ENCODE data around the gene GPNMB.

GPNMB gene

DNA sequence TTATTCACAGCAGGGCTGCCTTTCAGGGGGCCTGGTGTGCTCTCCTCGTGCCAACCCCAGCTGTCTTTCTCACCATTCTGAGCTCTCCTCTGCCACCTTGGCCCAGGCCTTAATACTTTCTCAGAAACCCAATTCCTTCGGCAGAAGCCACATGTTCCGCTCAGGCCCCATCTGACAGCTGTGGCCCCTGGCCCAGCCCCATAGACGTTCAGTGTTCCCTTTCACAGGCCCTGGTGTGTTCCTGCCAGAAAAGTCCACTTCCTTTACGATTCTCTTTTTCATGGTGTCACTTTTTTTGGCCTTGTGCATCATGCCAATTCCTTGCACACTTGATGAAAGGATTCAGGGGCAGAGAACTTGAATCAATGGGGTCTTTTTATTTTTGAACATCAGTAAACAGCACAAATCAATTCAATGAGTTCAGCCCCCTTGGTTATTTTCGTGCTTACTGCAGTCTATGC, 15.9 kb upstream of the GPNMB start:
- DNase-seq (ENCODE audit: low read depth): no peak

DNA sequence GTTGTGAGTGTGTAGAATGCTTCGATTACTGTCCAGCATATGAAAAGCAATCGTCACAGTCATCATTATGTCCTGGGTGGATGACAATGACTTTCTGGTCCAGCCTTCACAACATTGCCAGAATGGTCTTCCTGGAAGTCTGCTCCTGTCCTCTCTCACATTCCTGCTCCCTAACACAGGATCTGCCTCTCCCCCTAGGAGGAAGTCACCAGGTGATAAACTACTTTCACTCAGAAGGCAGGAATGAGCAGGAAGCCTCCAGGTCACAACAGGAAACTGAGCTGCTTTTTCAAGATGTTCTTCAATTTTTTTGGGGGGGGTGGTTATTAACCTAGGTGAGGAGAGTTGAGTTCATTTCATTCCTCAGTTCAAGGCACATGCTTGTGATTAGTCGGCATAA, 13.6 kb upstream of the GPNMB start:
- no peak for DNase-seq (ENCODE audit: low read depth)

DNA sequence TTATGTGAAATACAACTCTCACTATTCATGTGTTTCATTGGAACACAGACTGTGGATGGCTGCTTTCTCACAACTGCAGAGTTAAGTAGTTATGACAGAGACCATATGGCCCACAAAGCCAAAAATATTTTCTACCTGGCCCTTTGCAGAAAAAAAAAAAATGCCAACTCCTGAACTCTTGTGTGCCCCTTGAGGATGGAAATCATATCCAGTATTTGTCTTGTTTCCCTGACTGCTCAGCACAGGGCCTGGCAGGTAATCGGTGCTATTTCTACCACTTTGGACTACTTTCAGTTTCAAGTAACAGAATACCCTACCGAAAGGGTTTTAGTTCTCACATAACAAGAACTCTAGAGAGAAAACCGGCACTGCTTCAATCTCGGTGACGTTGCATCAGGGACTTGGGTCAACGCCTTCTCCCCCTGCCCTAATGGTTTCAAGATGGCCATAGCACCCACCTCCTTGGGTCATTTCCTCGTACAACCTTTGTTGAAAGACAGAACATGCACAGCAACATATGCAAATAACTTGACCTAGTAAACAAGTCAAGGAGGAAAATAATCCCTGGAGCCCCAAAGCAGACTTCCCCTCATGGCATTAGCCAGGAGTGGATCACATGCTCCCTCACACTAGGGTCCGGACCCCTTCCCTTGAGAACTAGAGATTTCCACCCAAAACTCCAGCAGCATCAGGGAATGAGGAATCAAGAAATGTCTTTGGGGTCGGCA, 11.8 kb upstream of the GPNMB start:
- DNase-seq (ENCODE audit: low read depth): no peak

DNA sequence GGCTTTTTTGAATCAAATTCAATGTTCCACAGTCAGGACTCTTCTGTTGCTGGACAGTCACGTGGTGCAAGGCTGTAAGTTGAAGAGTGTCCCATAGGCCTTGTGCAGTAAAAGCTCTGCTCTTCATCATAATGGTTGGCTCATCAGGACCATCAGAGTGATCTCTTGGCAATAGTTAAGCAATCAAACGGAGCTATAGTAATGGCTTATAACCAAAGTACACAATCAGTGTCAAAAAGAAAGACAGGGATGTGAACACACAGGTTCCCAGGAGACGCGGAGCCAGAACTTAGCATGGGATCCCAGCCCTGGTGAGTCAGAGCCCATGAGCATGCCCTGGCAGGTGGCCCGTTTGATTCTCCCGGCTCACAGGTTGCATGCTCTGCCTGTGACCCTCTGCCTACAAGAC, 10.8 kb upstream of the GPNMB start:
- no peak for DNase-seq (ENCODE audit: low read depth)

DNA sequence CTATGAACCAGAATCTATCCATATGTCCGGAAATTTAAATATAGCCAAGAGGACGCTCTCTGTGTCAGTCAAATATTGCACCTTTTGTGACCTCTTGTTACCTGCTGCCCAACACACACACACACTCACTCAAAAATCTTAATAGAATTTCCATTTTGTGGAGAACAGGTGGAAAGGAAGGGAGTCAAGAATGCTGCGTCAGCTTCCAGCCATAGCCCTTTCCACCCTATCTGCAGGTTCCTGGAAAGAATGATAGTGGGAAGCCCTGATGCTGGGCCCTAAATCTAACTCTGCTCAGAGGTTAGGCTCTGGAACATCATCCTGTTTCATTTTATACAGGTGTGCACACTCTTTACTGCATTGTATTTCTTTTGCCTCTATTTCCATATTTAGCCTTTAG, 9.6 kb upstream of the GPNMB start:
- DNase-seq (ENCODE audit: low read depth): no peak

DNA sequence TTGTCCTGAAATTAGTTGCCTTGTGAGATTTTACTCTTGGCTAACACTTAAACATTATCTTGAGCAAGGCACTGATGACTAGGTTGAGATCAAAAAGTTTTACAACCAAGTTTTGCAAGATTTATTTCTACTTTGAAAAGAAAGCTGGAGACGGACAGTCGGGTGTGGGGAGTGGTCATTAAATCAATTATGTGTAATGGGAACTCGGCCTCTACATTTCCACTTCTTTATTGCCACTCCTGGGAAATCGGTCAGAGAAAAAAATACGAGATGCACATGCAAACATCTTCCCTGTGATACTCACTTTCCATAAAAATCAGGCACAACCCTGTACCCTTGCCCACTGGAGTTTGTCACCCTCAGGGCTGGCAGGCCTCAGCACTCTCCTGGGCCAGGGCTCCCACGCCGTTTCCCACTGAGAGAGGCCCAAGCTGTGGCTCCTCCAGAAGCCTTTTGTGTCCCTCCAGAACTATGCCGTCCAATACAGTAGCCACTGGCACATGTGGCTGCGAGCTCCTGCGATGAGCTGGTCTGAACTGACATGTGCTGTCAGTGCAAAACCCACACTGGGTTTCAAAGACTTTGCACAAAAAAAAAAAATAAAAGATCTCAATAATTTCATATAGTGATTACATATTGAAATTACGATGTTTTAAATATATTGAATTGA, 7.5 kb upstream of the GPNMB start:
- DNase-seq (ENCODE audit: low read depth): no peak

DNA sequence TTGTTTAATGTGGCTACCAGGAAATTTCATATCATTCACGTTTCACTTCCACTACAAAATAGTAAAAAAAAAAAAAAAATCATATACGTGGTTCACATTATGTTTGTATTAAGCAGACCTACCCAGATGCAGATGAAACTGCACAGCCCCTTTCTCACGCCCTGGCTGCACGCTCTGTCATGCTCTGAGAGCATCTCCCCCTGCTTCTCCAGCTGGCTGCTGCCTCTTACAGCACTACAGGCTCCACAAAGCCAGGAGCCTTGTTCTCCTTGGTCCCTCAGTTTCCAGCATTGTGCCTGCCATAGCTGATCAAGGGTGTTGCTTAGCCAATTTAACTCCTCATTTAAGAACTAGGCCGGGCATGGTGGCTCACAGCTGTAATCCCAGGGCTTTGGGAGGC, 6.9 kb upstream of the GPNMB start:
- DNase-seq (ENCODE audit: low read depth): no peak

DNA sequence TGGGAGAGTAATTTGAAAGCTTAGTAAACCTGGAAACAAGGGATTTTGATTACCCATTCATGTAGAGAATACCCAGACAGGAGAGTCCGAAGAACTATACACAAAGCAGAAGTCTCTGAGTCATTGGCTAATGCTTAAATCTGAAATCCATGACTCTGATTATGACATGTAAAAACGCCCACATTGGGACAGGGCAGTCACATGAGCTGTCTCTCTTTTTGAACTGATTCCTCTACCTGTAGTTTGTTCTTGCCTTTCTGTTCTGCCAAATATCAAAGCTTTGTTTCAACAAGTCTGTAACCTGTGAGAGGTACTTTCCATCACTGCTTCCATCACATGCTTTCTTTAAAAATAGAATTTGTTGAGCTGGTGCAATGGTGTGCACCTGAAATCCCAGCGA, 4.3 kb upstream of the GPNMB start:
- no peak for DNase-seq (ENCODE audit: low read depth)

DNA sequence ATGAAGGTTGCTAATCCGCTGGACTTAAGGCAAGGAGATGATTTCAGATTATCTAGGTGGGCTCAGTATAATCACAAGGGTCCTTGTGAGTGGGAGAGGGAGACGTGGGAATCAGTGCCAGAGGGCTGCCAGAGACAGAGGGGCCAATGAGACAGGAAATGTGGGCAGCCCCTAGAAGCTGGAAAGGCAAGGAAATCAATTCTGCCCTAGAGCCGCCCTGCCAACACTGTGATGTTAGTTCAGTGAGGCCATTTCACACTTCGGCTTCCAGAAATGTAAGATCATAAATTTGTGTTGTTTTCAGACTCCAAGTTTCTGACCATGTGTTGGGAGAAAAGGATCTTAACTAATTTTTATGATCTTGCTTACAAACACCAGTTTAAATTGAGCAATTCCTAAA, 3.6 kb upstream of the GPNMB start:
- no peak for DNase-seq (ENCODE audit: low read depth)

DNA sequence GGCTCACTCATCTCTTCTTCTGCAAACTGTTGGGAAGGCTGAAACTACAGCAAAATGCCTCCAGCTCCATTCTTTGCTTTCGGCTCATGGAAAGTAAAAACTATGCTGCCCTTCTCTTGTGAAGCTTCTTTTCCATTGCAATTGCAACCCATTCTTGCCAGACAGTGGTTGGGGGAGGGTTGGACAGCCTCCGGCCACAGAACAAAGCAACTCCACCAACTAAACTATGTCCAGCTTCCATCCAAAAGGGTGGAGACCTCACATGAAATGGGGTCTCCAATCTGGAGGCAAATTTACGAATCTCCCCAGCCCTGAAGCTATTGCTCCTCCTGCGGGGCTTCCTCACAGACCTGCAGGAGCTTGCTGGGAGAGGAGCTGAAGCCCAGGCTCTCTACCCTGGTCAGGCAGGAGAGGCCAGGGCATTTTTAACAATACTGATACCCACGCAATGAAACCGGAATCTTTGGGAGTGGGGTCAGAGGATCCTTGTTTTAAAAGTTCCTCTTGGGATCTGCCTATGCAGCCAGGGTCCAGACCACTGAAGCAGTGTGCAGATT, 549 bp downstream of the GPNMB start:
- DNase-seq (ENCODE audit: low read depth): peak; percentile 36

DNA sequence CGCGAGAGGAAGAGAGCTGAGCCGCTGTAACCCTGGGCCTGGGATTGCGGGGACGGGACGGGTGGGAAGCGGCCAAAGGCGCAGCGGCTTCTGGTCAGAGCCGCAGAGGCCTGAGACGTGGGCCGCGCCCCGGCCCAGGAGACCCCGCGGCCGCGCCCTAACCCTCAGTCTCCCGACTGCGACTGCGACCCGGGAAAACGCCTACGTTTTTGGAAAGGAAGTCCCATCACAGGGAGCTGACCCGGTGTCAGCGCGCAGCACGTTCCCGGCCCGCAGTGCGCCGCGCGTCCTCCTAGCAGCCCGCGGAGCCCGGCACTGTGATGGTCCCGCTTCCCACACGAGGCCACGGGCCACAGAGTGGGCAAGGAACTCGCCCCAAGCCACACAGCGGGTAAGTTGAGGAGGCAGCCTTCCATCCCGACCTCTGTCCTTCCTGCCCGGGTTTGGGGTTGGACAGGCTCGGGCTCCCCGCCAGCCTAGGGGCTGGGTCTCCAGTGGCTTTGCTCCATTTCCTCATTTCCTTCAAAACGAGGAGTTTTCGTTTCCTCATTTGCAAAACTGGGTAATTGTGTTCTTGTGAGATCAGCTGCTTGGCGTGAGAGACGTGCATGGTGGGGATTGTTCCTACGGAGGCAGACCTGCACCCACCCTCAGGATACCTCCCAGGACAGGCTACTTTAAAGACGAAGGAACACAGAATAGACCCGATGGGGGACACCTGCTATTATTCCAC, 1.2 kb downstream of the GPNMB start:
- no peak for DNase-seq (ENCODE audit: low read depth)

DNA sequence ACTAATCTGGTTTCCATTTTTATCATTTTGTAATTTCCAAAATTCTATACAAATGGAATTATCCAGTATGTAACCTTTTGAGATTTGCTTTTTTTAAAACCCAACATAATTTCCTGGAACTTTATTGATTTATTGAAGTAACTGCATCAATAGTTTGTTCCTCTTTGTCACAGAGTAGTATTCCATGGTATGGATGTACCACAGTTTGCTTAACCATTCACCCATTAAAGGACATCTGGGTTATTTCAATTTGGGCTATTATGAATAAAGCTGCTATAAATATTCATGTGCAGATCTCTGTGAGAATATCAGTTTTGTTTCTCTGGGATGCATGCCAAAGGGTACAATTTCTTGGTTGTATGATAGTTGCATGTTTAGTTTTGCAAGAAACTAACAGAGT, 2.9 kb downstream of the GPNMB start:
- no peak for DNase-seq (ENCODE audit: low read depth)

DNA sequence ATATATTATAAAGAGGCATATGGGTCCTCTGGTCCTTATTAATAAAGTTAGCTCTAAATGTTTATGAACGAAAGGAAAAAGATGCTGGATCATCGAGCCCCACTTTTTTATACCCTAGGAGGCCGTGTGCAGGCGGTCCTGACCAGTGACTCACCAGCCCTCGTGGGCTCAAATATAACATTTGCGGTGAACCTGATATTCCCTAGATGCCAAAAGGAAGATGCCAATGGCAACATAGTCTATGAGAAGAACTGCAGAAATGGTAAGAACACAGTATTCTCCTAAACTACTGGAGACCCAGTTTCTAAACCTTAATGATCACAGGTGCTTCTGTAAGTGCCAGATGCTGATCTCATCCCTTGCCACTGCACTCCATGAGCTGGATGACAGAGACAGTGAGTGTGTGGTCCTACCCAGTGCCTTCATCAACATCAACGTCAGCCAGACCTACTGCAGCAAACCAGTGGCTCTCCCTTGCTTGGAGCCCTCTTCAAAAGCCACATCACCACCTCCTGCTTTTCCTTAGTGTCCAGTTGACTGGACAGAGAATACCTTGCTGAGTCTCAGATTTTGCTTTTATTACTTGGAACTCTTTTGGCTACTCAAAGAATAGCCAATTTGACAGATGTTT, 7.6 kb downstream of the GPNMB start:
- no peak for DNase-seq (ENCODE audit: low read depth)

DNA sequence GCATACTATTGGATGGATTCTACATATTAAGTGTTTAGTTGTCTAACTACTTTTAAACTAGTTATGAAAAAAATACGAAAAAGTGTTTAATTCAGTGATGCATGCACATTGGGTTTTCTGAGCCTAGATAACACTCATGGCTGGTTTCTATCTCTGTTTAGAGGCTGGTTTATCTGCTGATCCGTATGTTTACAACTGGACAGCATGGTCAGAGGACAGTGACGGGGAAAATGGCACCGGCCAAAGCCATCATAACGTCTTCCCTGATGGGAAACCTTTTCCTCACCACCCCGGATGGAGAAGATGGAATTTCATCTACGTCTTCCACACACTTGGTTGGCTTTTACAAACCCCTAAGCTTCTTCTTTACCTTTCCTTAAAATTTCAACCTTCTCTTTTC, 10.2 kb downstream of the GPNMB start:
- no peak for DNase-seq (ENCODE audit: low read depth)

DNA sequence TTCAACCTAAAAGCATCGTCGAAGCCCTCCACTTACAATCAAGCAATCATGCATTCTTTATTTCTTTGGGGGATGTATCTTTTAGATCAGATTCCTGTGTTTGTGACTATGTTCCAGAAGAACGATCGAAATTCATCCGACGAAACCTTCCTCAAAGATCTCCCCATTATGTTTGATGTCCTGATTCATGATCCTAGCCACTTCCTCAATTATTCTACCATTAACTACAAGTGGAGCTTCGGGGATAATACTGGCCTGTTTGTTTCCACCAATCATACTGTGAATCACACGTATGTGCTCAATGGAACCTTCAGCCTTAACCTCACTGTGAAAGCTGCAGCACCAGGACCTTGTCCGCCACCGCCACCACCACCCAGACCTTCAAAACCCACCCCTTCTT, 13.8 kb downstream of the GPNMB start:
- no peak for DNase-seq (ENCODE audit: low read depth)

DNA sequence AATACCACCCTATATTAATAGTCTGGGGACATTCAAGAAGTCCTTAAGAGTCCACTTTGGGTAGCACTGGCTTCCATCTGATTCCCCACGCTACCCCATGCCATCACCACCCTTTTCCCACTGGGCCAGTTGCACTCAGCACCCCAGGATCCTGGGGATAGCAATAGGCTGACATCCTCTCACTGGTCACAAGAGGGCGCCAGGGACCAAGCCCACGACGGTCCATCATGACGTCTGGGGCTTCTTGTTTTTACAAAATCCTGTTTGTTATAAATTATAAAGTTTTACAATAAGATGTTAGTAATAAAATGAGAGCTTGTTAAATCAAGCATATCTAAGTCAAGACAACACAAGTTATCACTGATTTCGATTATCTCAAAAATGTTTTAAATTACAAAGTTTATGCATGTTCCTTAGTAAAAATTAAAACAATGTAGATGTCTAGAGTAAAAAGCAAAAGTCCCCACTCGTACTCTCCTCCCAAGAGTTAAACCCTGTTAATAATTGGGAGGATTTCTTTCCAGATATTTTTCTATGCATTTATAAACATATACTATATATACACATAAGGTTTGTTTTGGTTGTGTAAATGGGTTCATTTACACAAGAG, 15.4 kb downstream of the GPNMB start:
- DNase-seq (ENCODE audit: low read depth): no peak

DNA sequence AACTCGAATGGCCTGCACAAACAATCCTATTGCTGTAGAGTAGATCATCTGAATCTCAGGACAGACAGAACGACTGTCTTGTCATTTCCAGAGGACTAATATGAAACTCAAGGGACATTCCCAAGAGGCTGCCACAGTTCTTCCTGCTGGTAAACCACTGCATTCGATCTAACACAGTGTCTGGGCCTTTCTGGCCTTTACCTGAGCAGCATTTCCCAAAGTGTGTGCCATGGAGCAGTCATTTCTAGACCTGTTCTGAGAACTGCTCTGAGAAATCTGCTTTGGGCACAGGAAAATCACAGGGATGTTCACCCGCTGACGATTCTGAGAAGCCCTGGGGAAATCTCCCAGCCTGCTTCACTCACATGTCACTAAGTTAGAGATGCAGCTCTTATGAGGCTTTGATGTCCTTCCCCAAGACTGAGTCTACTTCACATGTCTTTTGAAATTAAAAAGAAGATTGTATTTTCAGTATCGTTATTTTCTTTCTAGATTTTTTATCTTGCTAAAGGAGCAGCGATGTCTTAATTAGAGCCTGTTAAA, 18.4 kb downstream of the GPNMB start:
- DNase-seq (ENCODE audit: low read depth): no peak

DNA sequence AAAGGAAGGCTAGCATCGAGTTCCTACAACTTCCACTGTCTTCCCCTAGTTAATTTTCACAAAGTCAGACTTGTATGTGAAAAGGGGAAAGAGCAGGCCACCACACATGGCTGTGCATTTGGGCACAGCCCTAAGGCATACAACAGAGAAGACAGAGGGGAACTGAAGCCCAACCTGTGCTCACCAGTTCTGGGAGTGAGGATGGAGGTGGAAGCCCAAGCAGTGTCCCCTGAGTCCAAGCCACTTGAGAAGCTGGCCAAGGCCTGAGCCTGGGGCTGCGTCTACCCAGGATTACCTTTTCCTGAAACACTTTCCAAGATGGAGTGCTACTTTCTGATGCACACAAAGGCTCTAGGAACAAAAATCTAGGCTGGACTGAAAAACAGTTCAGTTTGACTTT, 20.3 kb downstream of the GPNMB start:
- no peak for DNase-seq (ENCODE audit: low read depth)

DNA sequence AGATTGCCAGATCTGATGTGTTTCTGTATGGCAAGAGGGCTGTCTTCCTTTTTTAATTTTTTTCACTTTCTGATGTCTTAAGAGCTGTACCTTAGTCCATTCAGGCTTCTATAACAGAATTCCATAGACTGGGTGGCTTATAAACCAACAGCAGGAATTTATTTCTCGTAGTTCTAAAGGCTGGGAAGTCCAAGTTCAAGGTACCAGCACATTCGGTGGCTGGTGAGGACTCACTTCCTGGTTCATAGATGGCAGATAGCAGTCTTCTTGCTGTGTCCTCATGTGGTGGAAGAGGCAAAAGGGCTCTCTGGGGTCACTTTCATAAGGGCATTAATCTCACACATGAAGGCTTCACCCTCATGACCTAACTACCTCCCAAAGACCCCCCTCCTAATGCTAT, 20.8 kb downstream of the GPNMB start:
- no peak for DNase-seq (ENCODE audit: low read depth)

DNA sequence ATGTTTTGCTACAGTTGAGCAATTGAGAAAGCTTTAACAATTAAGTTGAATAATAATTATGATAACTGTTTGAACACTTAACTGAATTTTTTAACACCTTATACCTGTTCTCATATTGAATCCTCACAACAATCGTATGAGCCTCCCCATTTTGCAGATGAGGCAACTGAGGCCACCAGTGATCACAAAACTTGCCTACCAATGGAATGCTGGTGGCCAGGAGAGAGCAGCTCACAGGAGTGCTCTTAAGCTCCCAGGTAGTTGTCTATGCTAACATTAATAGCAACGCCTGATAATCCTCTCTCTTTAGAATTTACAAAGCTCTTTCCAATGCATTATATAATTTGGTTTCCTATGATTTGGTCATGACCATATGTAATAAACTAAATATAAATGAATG, 21.6 kb downstream of the GPNMB start:
- no peak for DNase-seq (ENCODE audit: low read depth)

DNA sequence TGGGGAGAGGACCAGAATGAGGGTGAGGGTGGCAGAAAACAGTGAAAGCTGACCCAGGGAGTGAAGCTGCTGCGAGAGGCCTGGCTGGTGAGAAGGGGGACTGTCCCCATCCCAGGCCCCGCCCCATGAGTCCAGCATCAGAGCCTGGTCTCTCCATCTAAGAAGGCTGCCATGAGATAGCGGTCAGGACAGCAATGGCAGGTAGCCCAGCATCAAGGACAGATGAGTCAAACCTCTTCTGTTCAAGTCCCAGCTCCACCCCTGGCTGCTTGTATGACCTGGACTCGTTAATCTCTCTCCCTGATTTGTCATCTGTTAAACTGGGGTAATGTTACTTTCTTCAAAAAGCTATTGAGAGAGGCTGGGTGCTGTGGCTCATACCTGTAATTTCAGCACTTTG, 22.2 kb downstream of the GPNMB start:
- no peak for DNase-seq (ENCODE audit: low read depth)

DNA sequence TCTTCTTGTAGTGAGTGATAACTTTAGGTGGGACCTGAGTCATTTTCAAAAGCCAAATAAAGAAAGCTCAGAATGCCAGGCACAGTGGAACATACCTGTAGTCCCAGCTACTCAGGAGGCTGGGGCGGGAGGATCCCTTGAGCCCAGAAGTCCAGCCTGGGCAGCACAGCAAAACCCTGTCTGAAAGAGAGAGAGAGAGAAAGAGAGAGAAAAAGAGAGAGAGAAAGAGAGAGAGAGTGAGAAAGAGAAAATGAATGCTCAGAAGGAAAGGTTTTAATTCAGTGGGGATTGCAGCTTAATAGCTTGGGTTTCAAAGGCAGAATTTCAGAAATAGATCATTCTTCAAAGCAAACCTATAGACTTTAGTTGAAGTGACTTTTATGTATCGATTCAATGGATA, 25.7 kb downstream of the GPNMB start:
- DNase-seq (ENCODE audit: low read depth): no peak
